HG03460 (cell line): ENCODE measurements around the gene TTC31.

Experiments
- ATAC-seq: cut with Tn5 transposase; IDR thresholded peaks from one replicate; pipeline ENCODE4 v1.9.1; 2021; ENCODE audit not compliant: unreplicated experiment

TTC31 gene

DNA sequence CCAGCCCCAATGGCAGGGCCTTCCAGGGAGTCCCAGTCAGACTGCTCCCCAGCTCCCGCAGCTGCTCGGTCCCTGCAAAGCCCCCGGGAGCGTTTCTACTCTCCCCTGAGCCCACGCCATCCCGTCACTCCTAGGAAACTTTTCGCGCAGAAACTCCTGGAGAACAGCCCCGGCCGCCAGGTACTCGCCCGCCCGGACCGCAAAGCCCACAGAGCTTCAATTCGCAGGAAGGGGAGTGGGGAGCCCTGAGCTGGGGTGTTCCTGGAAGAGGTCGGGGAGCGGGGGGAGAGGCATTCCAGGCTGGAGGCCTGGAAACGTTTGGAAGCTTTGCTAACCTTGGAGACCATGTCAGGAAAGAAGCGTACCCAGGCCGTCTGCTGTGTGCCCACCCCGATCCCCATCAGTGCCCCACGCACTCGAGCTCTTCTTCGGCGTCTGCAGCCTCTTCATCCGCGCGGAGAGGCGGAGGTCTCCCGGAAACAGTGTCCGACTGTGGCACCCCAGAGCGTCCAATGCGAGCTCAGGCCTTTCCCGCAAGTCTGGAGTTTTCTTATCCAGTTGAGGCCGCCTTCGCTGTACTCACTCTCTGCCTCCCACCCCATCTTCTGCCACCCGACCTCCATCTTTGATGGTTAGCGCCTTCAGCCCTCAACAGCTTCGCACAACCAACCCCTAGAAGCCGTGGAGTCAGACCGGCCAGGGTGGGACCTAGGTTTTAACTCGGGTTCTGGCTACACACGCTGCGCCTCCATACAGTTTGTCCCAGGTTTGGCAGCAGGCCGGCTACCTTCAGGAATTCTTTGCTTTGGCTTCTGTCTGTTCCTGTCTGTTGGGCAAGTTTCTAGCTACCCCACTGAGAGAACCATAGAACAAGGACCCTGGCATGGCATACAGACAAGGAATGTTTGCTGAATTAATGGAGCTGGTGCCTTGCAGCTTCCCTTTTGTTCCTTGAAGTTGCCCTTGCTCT is 20.9 kb downstream of the TTC31 start:
- no peak for ATAC-seq

DNA sequence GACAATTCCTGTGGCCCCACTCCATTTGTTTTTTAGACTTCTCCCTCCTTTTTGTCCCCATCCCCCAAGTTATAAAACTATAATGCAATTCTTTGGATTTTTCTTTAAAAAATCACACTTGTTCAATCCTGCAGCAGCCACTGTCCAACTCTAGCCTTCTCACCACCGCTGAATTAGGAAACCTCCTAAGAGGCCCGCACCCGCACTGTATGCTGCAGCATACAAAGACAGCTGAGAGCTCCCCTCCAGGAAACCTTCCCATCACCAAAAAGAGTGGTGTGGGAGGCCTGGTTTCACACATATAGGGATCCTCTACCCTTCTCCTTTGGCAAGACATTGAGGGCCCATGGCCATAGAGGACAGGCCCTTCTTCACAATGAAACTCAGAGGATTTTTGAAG is 21.7 kb downstream of the TTC31 start:
- ATAC-seq: no peak

DNA sequence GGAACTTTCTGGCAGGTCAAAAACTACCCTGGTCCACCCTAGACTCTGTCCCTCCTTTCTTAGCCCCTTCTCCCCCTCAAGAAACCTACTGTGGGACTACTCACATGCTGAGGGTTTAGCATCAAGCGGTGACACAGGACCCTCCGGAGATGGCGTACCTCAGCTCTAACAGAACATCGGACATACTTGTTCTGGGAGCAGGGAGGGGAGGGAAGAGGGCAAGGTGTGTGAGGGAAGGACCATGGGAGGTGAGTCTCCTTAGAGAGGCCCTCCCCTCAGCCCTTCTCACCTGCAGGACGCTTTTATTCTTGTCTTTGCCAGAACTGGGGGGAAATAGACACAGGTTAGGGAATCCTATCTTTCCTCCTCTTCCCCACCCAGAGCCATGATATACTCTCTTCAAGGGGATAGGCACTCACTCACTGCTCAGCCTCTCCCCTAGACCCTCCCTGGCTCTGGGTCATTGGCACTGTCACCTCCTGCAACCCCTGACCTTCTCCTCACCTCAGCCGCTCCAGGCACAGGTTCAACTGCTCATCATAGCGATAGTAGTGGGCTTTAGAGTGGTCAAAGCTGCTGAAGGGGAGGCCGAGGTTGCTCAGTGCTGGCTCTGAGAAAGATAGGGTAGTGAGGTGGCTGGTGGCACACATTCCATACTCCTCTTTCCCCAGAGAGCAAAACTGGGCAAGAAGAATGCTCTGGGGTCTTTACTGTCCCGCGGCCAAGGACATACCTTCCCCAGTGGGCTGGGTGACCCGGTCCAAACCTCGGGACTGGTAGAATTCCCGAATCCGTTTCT is 22.8 kb downstream of the TTC31 start:
- ATAC-seq: no peak

DNA sequence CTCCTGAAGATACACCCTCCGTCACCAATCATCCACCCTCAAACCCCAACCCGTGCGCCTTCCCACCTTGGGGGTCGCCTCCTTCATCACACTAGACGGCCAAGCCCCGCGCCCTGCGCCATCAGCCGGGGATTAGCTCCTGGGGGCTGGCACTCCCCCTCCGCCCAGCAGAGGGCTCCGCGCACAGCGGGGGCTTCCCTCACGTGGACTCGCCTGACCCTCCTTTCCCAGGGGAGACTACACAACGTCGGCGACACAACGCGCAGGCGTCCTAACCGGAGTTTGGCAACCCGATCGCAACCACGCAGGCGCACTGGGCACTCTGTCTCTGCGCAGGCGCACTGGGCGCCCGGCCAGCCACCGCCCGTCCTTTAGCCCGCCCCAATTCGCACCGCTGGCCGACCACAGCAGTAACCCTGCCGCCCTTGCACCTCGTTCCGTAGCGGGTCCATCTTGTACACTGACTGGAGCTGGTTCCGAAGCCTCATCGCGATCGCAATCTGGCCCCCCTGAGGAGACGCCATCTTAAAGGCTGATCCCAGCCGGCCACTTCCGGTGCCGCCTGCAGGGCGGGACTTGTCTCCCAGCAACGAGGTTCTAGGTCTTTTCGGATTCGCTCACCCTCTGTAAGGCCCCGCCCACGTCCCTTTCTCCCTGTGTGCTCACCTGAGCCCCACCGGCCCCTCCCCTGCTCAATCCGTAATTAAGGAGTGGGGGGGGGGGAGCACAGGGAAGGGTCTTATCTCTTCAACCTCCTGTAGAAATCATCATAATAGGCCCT is 24.5 kb downstream of the TTC31 start, which contains the start of gene PCGF1:
Gene PCGF1 (minus strand): TSS at position 551 of the 781 bp plus-strand sequence. CDS start 27 bp downstream, at position 524.
- ATAC-seq: peak; percentile 90

DNA sequence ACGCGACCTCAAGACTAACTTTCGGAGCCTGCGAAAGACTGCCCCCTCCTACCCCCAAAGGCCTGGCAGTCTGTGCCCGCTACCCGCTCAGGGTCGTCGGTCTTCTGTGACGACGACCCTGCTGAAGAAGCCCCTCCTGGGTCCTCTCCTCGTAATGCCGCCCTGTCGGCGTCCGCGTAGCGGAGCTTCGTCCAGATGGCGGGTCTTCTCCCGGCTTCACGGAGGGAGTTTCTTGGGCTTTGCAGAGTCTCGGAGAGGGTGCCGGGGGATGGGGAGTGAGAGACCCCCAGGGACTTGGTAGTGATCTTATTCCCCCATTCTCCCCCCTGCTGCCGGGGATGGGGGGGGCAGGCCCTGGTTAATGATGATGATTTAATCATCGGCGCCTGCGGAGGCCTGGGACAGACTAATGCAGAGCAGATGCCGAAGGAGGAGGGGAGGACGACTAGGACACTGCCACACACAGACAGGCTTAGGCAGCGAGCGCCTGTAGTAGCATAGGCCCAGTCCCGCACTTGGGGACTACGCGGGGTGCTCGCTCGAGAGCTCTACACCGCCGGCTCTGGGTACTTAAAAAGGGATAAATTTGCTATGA is 25.1 kb downstream of the TTC31 start:
- peak; percentile 10 for ATAC-seq

DNA sequence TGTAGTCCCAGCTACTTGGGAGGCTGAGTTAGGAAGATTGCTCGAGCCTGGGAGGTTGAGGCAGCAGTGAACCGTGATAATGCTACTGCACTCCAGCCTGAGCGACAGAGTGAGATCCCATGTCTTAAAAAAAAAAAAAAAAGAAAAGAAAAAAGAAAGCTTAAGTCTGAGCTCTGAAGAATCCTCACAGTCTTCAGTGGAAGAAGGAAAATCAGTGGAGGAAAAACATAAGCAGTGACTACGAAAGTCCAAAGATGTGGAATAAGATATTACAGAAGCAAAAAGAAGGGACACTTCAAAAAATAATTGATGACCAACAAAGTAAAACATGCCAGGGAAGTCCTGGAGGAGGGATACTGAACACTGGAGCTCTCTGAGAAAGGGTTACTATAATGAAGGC is 27.4 kb downstream of the TTC31 start:
- no peak for ATAC-seq

DNA sequence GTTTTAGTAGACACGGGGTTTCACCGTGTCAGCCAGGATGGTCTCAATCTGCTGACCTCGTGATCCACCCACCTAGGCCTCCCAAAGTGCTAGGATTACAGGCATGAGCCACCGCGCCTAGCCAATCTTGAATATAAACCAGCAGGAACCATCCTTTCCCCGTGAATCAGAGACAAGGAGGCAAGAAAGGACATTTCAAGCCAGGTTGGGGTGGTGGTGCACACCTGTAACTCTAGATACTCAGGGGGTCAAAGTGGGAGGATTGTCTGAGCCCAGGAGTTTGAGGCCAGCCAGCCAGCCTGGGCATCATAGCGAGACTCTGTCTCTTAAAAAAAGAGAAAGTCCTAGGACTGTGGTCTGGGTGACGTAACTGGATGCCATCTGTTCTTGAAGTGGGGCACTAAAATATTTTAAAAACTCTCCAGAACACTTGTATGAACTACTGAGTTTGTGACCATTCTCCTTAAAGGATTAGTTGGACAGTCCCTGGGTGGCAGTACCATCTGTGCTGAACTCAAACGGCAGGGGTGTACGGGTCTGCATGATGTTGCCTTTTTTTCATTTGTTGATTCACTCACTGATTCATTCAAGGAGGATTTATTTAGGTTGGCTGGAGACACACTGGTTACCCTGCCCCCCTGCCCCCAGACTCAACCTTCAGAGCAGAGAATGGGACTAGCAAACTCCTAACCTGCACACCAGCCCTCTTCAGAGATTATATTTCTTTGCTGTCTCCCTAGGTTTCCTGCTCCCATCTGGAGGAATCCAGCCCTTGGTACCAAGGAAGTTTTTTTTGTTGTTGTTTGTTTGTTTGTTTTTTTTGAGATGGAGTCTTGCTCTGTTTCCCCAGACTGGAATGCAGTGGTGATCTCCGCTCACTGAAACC is 28.5 kb downstream of the TTC31 start:
- no peak for ATAC-seq

DNA sequence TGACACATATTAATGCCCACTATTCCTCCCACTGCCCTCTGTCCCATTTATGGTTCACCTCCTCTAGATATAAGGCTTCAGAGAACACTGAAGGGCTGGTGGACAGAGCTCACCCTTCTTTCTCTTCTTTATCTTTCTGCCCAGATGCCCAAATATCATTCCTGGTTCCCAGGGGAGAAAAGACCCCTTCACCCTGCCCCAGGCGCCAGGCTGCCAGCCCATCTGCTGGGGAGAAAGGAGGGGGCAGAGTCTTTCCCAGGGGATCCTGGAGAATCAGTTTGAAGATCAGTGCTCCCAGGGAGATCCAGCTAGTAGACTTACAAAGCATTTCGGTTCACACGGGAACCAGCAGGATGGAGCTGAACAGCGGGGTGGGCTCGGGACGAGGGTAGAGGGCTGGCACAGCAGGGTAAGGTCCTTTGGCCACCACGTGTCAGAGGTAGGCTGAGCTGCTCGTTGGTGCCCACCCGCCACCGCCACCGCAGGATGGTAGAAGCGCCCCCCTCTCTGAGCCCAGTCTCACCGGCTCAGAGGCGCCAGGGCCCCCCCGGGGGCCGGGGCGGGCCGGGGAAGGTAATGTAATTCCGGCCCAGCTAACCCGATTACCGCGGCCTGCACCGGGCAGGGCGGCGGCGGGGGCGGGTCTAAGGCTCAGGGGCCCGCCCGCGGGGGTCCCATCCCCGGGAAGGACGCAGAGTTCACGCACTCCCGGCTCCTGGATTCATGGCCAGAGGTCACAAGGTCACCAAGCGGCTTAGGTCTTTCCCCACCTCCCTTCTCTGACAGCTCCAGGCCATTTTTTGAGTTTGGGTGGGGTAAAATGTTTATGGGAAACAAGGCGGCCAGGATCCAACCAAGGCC is 30.1 kb downstream of the TTC31 start:
- ATAC-seq: no peak

DNA sequence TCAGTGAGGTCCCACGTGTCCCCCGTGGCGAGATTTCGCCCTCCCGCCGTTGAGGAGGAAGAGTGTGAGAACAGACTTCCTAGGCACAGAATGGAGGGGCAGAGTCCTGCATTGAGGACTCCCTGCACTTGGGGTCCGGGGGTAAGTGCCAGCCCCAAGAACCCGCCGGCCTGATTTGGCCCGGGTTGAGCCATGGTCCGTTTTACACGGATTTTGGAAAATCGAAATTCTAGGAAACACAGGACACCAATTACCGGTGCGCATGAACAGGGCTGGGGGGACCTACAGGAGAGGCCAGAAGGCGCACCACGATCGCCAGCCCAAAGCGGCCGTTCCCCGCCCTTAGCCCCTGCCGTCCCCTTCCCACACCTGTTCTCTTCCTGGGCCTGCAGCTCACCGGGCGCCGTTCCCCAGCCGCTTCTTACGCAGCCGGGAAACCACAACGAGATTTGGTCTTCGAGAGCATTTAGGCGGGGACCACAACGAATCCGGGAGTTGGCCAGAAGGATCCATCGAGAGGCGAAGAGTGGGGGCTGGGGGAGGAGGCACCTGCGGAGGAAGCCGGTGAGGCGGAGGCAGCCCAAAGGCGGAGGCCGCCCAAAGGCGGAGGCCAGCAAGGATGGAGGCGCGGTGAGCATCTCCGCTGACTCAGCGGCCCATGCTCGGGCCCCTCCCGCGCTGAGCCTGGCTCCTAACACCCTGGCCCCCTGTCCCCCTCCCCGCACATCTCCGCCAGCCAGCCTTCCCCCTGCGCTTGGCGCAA is 30.9 kb downstream of the TTC31 start:
- ATAC-seq: no peak

DNA sequence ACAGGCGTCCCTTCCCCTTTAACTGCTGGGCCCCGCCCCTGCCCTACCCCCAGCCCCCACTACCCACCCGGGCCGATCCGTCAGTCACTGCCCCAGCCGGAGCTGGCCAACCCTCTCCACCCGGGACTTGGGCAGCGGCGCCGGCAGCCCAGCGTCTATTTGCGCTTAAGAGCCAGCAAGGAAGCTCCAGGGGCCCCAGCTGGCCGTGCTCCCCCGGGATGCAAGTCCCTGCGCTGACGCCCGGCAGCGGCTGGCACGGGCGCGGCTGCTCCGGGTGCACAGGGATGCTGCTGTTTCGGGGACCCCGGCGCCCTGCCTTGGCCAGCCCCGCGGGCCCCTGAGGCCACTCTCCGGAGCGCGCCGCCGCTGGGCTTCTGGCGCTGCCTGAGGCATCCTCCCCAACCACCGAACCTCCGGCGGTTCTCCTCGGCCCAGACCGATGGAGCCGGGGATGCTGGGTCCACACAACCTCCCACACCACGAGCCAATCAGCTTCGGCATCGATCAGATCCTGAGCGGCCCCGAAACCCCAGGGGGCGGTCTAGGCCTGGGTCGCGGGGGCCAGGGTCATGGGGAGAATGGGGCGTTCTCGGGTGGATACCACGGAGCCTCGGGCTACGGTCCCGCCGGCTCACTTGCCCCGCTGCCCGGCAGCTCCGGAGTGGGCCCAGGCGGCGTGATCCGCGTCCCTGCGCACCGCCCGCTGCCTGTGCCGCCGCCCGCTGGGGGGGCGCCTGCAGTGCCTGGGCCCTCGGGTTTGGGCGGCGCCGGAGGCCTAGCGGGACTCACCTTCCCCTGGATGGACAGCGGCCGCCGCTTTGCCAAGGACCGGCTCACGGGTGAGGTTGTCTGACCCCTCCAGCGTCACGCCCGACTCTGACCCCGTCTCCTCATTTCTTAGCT is 31.7 kb downstream of the TTC31 start, which contains the start of gene TLX2:
Gene TLX2 (plus strand): TSS at position 83 of the 903 bp plus-strand sequence. CDS start 357 bp downstream, at position 440.
- ATAC-seq: no peak

DNA sequence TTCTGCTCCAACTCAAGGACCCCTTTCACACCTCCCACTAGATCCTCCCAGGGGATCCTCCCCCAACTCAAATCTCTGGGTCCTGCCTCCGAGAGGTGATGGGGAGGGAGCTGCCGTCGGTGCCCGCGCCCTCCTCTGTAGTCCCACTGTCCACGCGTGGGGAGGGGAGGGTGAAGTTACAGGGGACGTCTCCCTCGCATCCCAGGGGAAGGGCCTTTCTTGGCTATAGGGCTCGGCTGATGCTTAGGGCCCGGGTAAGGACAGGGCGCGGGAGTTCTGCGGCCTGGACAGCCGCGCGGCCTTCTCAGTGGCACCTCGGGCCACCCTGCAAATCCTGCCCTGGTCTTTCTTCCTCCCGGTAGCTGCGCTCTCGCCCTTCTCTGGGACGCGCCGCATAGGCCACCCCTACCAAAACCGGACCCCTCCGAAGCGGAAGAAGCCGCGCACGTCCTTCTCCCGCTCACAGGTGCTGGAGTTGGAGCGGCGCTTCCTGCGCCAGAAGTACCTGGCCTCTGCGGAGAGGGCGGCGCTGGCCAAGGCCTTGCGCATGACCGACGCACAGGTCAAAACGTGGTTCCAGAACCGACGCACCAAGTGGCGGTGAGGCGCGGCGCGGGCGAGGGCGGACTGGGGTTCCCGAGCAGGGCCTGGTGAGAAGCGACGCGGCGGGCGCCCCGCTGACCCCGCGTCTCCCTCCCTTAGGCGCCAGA is 32.5 kb downstream of the TTC31 start:
- ATAC-seq: no peak

DNA sequence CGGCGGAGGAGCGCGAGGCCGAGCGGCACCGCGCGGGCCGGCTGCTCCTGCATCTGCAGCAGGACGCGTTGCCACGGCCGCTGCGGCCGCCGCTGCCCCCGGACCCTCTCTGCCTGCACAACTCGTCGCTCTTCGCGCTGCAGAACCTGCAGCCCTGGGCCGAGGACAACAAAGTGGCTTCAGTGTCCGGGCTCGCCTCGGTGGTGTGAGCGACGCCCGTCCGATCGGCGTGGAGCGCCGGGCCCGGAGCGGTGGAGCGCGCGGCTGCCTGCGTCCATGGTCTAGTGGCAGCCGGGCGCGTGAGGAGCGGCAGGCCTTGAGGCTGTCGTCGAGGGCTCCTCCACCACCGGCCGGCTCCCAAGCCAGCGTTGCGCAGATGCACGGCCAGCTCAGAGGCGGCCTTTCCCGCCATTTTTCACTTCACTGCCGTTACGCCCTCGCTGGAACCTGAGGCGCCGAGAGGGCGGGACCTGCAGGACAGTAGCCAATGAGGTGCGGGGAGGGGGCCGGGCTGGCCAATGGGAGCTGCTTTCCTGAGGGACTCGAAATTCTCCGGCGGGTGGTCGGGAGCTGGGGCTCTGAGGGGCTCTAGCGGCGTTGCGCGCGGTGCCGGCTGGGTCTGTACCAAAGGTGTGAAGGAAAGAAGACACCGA is 33.2 kb downstream of the TTC31 start:
- no peak for ATAC-seq

DNA sequence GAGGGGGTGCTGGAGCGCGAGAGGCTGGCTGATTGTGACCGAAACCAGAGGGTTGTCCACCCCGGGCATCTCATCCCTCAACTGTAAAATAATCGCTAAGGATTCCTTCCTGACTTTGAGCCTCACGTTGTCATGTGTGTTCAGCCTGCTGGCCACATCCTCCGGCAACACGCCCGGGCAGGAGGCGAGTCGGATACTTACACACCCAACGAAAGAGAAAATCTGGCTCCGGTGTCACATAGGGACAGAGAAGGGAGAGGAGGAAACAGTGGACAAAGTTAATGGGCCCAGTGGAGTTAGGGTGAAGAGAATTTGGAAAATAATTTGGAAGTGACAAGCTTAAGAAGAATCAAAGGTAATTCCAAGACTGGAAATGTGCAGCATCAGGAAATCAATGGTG is 33.8 kb downstream of the TTC31 start:
- no peak for ATAC-seq

DNA sequence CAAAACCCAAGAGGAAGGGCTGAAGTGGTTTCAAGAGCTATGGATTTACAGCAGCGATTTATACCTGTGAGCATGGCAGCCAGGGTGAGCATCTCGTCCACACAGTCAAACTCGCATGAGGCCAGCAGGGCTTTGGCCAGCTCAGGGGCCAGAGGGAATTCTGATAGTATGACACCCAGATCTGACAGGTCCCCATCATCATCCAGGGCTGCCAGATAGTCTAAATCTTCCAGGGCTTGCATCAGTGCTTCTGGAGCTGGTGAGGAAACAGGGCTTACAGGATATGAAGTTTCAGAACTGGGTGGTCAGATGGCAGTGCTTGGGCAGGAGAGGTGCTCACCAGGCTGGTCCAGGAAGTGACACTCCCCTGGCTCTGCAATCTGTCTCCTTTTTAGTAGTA is 39.6 kb downstream of the TTC31 start:
- ATAC-seq: no peak

DNA sequence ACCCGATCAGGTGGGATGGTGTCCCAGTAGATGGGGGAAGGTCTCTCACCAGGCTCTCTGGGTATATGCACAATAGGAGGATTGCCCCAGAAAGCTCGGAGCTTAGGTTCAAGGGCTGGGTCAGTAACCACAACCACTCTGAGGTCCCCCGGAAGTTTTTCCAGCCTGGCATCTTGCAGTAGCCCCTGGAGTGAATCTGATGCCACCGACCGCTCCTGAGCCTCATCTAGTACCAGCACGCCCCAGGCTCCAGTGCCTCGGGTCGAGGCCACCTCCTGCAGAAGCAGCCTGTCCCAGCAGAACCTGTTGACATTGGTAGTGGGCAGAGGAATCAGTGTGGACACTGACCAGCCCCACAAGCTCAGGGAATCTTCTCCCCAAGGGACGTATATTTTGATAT is 41.1 kb downstream of the TTC31 start:
- ATAC-seq: no peak
